ENCODE data around the gene RPL13.

Gene RPL13

GRCh38 chr16:89536371-89536770, 24.1 kb upstream of the RPL13 start:
- H3K79me2 ChIP-seq (ENCODE audit: low read length), result no peaks in the 10 kb centered on the region
- no peak for TF ChIP-seq EZH2phosphoT487 (IDR thresholded peaks at IDR 0.05; ENCODE audit: low read length)
- no peak for TF ChIP-seq CTCF (IDR thresholded peaks at IDR 0.05; ENCODE audit: low read length)
- TF ChIP-seq EZH2 (optimal IDR thresholded peaks at IDR 0.05; ENCODE audit: low read depth, low read length), result no peak
- no peaks in the 10 kb centered on the region for H3F3A ChIP-seq (ENCODE audit: insufficient read depth, low read length)
- H3K9me3 ChIP-seq (replicated peaks; ENCODE audit: insufficient read depth, low read length), result no peaks in the 10 kb centered on the region
- no peaks in the 10 kb centered on the region for H3K36me3 ChIP-seq (replicated peaks; ENCODE audit: insufficient read depth, low read length)
- H2AFZ ChIP-seq (ENCODE audit: low read length), result no peak overlapping the region
- H3K9me2 ChIP-seq (replicated peaks; ENCODE audit: insufficient read depth, low read length), result no peaks in the 10 kb centered on the region
- H3K4me2 ChIP-seq (ENCODE audit: low read depth, low read length), result no peak overlapping the region
- H3K27ac ChIP-seq (ENCODE audit: low read length), result no peak overlapping the region
- H3K9ac ChIP-seq (ENCODE audit: low read length), result no peak overlapping the region
- no peaks in the 10 kb centered on the region for H3K27me3 ChIP-seq (replicated peaks; ENCODE audit: insufficient read depth, low read length)
- DNase-seq, result no peak
- no peaks in the 10 kb centered on the region for H3K4me1 ChIP-seq (ENCODE audit: low read length)
- no peaks in the 10 kb centered on the region for H4K20me1 ChIP-seq (ENCODE audit: insufficient read depth, low read length)
- no peak overlapping the region for H3K4me3 ChIP-seq (ENCODE audit: low read length)

GRCh38 chr16:89536886-89537548, 23.5 kb upstream of the RPL13 start:
- no peaks in the 10 kb centered on the region for H3K9me3 ChIP-seq (replicated peaks; ENCODE audit: insufficient read depth, low read length)
- DNase-seq, result no peak
- no peak for TF ChIP-seq EZH2phosphoT487 (IDR thresholded peaks at IDR 0.05; ENCODE audit: low read length)
- no peak for TF ChIP-seq EZH2 (optimal IDR thresholded peaks at IDR 0.05; ENCODE audit: low read depth, low read length)
- no peak for TF ChIP-seq CTCF (IDR thresholded peaks at IDR 0.05; ENCODE audit: low read length)
- no peaks in the 10 kb centered on the region for H4K20me1 ChIP-seq (ENCODE audit: insufficient read depth, low read length)
- H3K27ac ChIP-seq (ENCODE audit: low read length), result no peak overlapping the region
- H3K79me2 ChIP-seq (ENCODE audit: low read length), result no peaks in the 10 kb centered on the region
- no peak overlapping the region for H3K9ac ChIP-seq (ENCODE audit: low read length)
- no peaks in the 10 kb centered on the region for H3K4me1 ChIP-seq (ENCODE audit: low read length)
- H3K36me3 ChIP-seq (replicated peaks; ENCODE audit: insufficient read depth, low read length), result no peaks in the 10 kb centered on the region
- H3K4me2 ChIP-seq (ENCODE audit: low read depth, low read length), result no peak overlapping the region
- no peaks in the 10 kb centered on the region for H3F3A ChIP-seq (ENCODE audit: insufficient read depth, low read length)
- no peak overlapping the region for H2AFZ ChIP-seq (ENCODE audit: low read length)
- no peaks in the 10 kb centered on the region for H3K27me3 ChIP-seq (replicated peaks; ENCODE audit: insufficient read depth, low read length)
- H3K4me3 ChIP-seq (ENCODE audit: low read length), result no peak overlapping the region
- H3K9me2 ChIP-seq (replicated peaks; ENCODE audit: insufficient read depth, low read length), result no peaks in the 10 kb centered on the region

- TF ChIP-seq EZH2 (optimal IDR thresholded peaks at IDR 0.05; ENCODE audit: low read depth, low read length), result no peak
- no peak for TF ChIP-seq EZH2phosphoT487 (IDR thresholded peaks at IDR 0.05; ENCODE audit: low read length)
- TF ChIP-seq CTCF (IDR thresholded peaks at IDR 0.05; ENCODE audit: low read length), result no peak
- no peak overlapping the region for H3K9ac ChIP-seq (ENCODE audit: low read length)
These were observed 22.9 kb upstream of the RPL13 start for GRCh38 chr16:89537549-89537925.

More at GRCh38 chr16:89537549-89537925, 22.9 kb upstream of the RPL13 start:
- Histone ChIP-seq H4K20me1 (ENCODE audit: insufficient read depth, low read length) (no peaks in the 10 kb centered on the region), H3F3A (ENCODE audit: insufficient read depth, low read length) (no peaks in the 10 kb centered on the region), H3K4me1 (ENCODE audit: low read length) (no peaks in the 10 kb centered on the region), H3K4me2 (ENCODE audit: low read depth, low read length) (no peak overlapping the region), H3K27ac (ENCODE audit: low read length) (no peak overlapping the region), H3K27me3 (replicated peaks; ENCODE audit: insufficient read depth, low read length) (no peaks in the 10 kb centered on the region), H2AFZ (ENCODE audit: low read length) (no peak overlapping the region), H3K4me3 (ENCODE audit: low read length) (no peak overlapping the region), H3K36me3 (replicated peaks; ENCODE audit: insufficient read depth, low read length) (no peaks in the 10 kb centered on the region), H3K9me3 (replicated peaks; ENCODE audit: insufficient read depth, low read length) (no peaks in the 10 kb centered on the region), H3K79me2 (ENCODE audit: low read length) (no peaks in the 10 kb centered on the region), H3K9me2 (replicated peaks; ENCODE audit: insufficient read depth, low read length) (no peaks in the 10 kb centered on the region)
- DNase-seq, result no peak

Measured in MM.1S (cell line).